GM21447 (cell line): Measurements from ENCODE around the gene ZFHX3.

ENCODE experiments used
- ATAC-seq: cut with Tn5 transposase; IDR thresholded peaks from one replicate; pipeline ENCODE4 v1.9.1; 2021; ENCODE audit not compliant: unreplicated experiment

ZFHX3 gene

DNA sequence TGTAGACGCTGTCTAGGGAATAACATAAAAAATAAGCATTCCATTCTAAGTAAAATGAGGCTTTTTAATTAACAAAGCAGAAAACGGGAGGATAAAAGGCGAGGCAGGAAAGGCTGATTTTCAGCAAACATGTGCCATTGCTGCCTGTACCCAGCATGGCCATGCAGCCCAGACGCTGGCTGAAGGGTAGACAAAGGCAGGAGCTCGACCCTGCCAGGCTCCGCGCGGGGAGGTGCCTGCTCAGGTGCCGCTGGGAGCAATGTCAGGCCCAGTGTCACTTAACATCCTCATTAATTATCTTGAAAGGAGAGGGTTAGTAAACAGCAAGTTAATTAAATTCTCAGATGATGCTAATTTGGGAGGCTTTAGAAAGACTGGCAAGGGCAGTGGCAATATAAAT, 136.0 kb downstream of the ZFHX3 start:
- no peak for ATAC-seq

DNA sequence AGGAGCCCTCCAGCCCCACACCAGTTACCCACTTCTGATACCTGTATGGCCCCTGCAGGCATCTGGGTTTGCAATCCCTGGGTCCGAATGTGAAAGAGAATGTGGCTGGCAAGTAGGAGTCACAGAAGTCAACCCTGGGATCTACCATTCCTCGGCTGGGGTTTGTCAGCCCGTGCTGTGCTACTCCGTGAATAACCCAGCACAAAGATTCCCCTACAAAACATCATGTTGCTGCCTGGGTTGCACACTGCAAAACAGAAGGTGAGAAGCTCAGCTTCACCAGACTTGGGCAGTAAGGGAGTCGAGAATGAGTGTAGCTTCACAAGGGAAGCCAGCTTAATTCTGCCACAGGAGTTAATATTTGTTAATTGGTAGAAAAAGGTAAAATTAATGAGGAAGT, 137.1 kb downstream of the ZFHX3 start:
- ATAC-seq = no peak

DNA sequence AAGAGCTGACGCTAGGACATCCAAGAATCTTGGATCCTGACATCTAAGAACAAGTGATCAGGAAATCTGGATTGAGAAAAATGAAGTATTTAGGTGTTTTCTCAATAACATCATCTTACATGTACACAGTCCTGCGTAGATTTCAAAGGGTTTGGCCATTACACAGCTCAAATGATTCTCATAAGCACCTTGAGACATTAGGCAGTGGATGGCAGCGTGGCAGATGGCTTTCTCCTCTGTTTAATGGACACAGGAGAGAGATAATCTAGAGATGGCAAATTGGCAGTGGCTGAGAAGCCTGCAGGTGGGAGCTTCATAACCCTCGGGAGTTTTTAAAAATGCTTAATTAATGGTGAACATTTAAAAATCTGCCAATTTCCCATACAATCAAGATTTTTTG, 137.5 kb downstream of the ZFHX3 start:
- no peak for ATAC-seq

DNA sequence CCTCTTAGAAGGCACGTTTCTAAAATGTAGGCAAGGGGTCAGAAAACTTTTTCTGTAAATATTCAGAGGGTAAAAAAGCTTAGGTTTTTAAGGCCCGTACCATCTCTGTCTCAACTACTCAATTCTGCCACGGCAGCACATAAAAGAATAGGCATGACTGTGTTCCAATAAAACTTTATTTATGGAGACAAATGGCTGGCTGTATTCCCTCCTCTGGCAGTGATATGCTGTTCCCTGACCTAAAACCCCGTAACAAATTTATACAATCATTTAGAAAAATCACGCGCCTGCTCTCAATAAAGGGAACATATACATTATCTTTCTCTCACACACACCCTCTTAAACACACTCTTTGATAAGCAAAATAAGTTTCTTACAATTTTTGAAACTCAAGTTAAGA, 138.7 kb downstream of the ZFHX3 start:
- no peak for ATAC-seq

DNA sequence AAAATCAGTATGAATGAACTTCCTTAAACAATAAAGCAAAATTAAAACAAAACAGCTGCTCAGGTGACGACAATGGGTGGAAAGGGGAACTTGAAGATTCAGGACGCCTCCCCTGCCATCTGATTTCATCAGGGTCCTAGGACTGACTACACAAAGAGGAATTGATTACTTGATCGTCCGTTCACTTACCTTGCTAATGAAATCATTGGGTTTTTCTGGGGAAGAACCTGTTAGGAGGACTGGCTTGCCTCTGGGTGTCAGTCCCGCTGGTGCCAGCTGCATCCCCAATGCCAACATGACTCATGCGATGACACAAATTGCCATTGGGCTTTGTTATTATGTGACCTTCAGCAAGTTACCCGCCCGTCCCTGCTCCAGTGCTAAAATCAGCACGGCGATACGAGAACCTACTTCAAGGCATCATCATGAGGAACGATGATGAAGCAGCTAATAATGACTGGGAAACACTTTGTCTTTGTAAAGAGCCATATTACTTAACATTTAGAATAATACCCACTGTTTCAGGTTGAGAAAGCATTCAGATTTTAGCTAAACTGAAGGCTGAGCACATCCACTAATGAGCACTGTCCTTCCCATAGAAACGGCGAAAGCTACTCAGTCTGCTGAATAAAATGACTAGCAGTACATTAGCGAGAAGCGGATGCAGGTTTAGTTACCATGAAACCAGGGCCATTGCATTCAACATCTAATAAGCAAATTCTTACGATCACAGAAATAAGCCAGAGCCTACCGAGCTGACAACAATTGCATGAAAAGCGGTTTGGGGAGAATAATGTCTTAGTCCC, 139.4 kb downstream of the ZFHX3 start:
- no peak for ATAC-seq

DNA sequence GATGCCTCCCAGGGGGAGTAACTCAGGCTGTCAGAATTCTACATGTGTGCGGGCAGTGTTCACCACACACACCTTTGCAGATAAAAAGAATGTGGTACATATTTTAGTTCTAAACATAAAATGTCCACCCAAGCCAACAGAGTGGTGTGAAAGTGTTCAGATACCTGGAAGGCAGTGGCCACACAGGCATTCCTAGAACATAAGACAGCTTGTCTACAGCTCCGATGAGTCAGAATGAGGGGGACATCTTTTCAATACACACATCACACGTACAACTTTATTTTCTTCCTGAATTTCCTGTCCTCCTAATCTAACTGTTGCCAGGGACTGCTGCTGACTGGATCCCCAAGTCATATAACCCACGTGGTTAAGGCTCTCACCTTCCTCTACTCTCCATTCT, 142.3 kb downstream of the ZFHX3 start:
- ATAC-seq = no peak

DNA sequence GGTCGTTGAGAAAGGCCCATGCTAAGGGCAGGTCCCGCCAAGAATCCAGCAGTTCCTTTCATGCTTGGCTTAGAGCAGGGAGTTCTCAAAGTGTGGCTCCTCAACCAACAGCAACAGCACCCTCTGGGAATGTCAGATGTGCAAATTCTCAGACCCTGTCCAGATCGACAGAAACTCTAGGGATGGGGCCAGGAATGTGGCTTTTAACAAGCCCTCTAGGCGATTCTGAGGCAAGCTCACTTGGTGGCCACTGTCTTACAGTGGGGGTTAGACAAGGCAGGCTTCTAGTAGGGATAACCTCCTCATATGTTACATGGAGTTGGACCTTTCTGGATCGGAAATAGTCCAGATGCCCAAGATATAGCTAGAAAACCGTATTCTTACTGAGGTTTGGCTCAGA, 144.8 kb downstream of the ZFHX3 start:
- no peak for ATAC-seq

DNA sequence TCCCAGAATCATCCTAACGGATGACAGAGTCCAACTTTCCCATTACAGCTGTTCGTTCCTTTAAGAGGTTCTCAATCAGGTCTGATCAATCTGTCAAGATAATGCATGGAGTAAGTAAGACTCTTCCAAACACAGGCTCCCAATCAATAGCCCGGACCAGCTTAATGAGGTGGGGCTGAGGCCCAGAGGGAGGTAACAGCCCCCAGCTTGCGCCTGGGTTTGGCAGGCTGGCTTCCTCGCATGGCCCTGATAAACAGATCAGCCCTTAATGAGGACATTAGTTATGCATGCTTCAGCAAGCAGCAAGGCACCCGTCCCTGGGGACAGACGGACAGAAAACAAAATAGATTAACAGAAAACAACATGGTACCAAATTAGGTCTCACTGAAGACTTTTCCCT, 145.7 kb downstream of the ZFHX3 start:
- no peak for ATAC-seq

DNA sequence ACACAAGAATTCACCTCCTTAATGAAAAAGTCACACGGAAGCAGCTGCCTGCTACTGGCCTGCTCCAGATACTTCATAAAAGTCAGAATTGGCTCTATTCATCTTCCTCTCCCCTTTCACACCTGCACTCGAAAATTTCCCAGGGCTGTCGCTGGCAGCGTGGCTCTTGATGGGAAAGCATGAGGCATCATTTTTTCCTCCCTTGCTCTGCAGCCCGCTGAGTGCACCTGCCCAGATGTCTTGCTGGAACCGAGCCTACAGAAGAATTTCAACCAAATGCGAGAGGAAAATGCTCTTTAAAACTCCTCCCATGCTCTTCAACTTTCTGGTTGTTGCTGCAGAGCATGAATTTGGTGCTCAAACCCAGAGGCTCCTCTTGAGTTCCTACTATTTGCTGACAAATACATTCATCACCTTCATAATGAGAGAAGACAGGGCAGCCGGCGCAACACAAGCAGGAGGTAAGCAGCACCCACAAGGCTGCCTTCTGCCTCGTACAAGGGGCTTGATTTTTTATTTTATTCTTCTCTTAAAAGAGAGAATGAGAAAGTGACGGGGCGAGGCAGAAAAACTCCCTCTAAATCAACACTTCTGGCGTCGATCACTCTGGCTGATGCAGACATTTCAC, 146.8 kb downstream of the ZFHX3 start:
- no peak for ATAC-seq

DNA sequence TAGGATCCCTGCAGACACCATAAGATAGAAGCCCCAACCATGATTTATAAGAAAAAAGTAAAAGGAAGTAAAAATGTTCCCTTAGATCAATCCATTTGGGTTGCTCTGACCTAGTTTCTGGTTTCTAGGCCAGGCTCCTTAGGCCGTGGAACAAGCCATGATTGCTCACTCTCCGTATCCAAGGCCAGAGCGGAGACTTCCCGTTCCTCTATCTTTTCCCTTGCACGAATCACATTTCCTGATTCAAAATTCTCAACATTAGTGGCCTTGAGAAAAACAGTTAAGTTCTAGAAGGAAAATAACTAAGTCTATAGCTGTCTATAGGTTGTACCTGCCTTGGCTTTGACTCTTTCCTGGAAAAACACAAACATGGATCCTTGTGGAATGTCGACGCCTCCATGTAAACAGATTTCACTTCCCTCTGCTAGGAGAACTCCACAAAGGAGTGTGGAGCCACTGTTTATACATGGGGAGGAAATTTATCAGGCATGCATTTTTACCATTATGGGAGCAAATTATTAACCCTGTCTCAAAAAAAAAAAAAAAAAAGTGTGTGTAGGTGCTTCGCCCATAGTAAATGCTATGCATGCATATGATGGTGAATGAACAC, 149.6 kb downstream of the ZFHX3 start:
- ATAC-seq = no peak

DNA sequence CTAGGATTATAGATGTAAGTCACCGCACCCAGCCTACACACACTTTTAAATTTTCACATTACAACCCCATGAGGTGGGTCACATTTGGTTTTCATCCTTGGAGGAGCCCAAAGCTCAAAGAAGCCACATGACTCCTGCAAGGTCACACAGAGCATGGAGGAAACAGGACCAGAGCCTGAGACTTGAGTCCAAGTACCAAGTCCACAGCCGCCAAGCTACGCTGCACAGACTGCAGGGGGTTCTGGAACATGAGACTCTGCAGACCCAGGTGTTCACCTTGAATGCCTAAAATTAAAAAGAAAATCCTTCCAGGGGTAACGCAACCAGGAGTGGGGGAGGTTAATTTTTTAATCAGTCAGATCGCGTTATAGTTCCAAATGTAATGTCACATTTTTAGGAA, 150.2 kb downstream of the ZFHX3 start:
- no peak for ATAC-seq

DNA sequence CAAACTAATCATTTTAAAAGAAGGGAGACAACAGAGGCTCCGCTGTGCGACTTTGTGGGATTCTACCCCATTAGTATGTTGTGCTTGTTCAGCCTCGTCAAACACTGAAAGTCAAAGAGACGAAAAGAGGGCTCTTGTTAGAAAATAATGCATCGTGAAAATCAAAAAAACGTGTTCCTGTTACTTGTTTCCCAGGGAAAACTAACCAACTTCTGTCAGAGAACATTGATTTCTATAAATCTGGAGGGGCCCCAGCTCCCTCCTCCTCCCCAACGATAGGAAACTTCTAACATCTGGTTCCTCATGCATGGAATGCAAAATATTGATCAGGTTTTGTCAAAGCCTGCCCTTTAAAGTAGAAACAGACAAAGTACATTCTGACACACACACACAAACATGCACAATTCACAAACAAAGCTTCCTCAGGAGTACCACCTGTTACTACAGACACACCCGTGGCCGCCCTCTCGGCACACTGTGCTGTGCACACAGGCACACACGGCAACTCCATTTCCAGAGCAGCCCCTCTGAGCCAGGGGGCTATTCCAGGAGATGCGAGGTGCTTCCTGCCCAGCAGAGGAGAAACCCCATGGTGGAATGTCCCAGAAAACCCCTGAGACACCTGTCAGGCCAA, 151.3 kb downstream of the ZFHX3 start:
- ATAC-seq = no peak

DNA sequence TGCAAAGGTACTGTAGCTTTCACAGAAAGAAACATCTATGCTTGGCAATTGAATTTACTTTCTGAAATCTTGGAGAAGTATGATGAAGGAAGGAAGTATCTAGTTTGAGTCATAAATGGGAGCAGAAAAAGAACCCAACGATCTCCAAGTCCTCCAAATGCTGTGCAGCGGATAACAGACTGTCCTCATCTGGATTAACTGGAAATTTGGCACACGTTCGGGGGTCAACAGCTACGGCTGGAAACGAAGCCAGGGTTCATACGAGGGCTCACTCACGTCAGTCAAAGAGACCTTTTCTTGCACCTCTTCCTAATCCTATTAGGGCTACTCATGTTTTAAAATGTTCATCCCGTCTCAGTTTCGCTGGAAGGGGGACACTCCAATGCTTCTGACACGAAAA, 152.0 kb downstream of the ZFHX3 start:
- ATAC-seq = no peak

DNA sequence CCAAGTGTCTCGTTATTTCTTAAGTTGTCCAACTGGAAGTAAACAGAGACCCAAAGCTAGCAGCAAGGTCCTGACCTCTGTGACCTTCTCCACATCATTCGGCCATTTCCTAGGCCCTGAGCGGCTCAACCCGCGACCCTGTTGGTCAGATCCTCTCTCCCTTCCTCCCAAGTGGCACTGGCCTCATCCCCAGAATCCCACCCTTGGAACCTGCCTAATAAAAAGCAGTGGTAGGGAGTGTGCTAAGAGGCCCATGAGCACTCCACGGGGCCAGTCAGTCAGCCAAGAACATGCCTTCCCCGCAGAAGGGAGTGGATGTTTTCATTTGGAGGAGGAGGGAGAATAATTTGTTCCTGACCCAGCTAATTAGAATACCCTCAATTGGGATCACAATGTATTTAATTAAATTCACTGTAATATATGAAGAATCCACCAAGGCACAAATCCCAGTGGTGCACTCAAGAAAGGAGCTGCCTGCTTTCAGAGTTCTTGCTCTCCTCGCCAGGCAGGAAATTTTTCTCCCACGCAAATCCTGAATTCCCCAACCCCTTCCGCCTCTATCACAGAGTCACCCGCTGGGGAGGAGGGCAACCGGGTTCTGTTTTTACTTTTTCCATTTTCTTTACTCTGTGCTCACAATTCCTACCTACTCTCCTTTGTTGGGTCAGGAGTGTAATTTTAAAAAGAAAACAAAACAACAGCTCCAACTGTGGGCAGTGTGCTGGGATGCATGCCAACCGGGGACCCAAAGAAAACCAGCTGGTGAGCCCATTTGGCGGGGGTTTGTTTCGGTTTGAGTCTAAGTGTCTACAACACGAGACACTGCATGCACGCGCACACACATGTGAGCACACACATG, 153.4 kb downstream of the ZFHX3 start:
- no peak for ATAC-seq

DNA sequence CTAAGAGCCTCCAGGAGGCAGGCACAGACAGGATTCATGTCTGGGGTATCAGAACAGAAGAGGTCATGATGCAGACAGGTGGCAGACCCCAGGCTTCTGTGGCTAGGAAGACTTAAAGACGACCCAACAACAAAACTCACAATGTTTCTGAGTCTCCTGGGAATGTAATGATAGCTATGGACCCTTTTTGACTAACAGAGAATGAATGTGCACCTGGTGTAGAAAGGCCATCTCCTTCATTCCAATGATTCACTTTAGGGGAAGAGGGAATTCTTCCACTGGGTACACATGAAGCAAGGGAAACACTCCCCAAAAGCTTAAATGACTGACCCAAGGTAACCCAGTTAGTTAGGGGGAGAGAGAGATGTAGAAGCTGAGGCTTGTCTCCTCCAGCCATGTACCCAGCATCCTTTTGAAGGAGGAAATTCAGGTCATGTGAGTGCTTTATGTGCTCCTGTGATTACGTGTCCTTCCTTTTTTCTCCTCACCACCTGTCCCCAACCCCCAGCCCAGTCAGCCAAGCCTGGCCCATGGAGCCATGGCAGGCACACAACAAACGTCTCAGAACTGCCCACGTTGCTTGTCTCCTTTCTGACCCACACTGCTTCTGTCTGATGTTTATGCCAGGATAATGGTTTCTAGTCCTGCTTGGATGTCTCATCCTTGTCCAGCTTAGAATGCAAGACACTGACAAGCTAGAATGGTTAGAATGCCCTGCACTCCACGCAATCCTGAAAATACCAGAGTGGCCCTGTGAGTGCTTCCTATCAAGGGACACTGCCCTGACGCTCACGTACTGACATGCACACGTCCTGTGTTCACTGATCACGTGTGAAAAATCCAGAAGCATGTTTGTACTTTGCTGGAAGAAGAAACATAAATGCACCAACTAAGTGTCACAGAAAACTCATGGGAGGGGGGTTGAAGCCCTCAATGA, 156.4 kb downstream of the ZFHX3 start:
- ATAC-seq = no peak

DNA sequence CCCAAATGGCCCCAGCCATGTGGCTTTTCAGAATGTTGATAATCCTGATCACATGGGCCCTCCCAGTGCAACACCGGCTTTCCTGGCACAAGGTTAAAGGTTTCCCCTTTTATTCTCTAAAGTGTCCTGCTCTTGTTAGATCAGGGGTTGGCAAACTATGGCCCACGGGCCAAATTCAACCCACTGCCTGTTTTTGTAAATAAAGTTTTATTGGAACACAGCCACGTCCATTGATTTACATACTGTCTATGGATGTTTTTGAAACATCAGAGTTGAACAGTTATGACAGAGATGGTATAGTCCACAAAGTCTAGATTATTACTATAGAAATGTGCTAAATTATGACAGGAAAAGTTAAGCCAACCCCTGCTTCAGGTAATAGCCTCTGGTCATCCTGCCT, 157.3 kb downstream of the ZFHX3 start:
- no peak for ATAC-seq

DNA sequence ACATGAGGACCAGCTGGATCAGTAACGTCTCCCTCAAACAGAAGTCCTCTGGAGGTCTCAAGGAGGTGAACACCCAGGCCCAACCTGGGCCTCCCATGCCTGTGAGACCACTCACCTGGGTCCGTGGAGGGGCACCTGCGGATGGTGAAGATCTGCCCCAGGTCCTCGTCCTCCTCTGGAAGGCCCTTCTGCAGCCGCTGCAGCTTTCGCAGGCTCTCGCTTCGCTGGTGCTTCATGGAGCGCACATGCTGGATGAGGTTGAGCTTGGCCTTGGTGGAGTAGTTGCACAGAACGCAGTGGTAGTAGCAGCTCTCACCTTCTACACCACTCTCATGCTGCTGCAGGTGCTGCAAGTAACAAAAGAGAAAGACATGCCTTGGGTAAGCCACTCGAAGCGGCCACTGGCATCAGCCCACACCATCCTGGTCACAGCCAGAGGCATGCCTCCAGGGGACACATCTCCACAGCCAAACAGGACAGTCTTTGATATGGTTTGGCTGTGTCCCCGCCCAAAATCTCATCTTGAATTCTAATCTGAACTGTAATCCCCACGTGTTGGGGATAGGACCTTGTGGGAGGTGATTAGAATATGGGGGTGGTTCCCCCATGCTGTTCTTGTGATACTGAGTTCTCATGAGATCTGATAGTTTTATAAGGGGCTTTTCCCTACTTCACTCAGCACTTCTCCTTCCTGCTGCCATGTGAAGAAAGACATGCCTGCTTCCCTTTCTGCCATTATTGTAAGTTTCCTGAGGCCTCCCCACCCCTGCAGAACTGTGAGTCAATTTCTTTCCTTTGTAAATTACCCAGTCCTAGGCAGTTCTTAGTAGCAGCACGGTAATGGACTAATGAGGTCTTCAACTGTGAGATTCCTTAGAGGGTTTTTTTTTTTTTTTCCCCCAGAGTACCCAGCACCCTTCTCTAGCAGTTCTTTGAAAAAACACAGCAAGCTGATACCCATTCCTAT, 158.0 kb downstream of the ZFHX3 start:
- ATAC-seq = no peak

DNA sequence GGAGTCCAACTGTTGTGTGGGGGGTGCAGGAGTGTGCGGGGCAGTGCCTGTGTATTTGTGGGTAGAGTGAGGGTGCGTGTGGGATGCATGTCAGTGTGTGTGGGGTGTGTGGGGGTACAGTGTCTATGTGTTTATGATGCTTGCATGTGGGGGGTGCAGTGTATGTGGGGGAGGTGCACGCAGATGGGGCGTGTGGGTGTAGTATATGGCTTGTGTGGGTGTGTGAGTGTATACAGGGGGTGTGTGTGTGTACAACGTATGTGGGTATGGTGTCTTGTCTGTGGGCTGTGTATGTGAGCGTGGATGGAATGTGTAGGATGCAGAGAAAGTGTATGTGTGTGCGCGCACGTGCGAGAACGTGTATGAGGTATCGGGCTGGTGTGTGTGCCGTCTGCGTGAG, 160.4 kb downstream of the ZFHX3 start:
- no peak for ATAC-seq
